GM19463 (cell line): Measurements from ENCODE around the gene MRTFA.
"Not testable (repeated sequence)": the region's sequence is repeated elsewhere in the genome, so short reads cannot be mapped to it uniquely, and the experiment has no call there.

Source experiments
- ATAC-seq: cut with Tn5 transposase; IDR thresholded peaks from one replicate; pipeline ENCODE4 v1.9.1; 2021; ENCODE audit warnings: mild to moderate bottlenecking, moderate library complexity; ENCODE audit not compliant: unreplicated experiment

The MRTFA gene

GRCh38 chr22:40526960-40527359 is 109.6 kb downstream of the MRTFA start:
- no peak for ATAC-seq

- no peak for ATAC-seq
Observed at GRCh38 chr22:40525250-40525884, 111.2 kb downstream of the MRTFA start.

- ATAC-seq: no peak
Observed at GRCh38 chr22:40524392-40525249, 111.9 kb downstream of the MRTFA start.

- ATAC-seq: no peak
Observed at GRCh38 chr22:40522141-40522540, 114.4 kb downstream of the MRTFA start.

GRCh38 chr22:40521046-40521445 is 115.5 kb downstream of the MRTFA start:
- ATAC-seq: no peak

- no peak for ATAC-seq
Observed at GRCh38 chr22:40520562-40520961, 116.0 kb downstream of the MRTFA start.

GRCh38 chr22:40519948-40520331 is 116.6 kb downstream of the MRTFA start:
- no peak for ATAC-seq

- peak; percentile 45 for ATAC-seq
Observed at GRCh38 chr22:40519284-40519947, 117.1 kb downstream of the MRTFA start.

GRCh38 chr22:40518840-40519239 is 117.7 kb downstream of the MRTFA start:
- no peak for ATAC-seq

GRCh38 chr22:40517631-40518030 is 118.9 kb downstream of the MRTFA start:
- ATAC-seq: no peak

- ATAC-seq: no peak
Observed at GRCh38 chr22:40516416-40516815, 120.1 kb downstream of the MRTFA start.

- no peak for ATAC-seq
Observed at GRCh38 chr22:40512426-40513136, 123.9 kb downstream of the MRTFA start.

GRCh38 chr22:40511604-40512003 is 124.9 kb downstream of the MRTFA start:
- no peak for ATAC-seq

- ATAC-seq: no peak
Observed at GRCh38 chr22:40510631-40511364, 125.7 kb downstream of the MRTFA start.

- ATAC-seq: no peak
Observed at GRCh38 chr22:40509401-40510134, 127.0 kb downstream of the MRTFA start.

GRCh38 chr22:40508046-40508445 is 128.5 kb downstream of the MRTFA start:
- not testable (repeated sequence) for ATAC-seq

GRCh38 chr22:40507491-40507890 is 129.0 kb downstream of the MRTFA start:
- no peak for ATAC-seq

- no peak for ATAC-seq
Observed at GRCh38 chr22:40506762-40507161, 129.8 kb downstream of the MRTFA start.

GRCh38 chr22:40504285-40505249 is 132.0 kb downstream of the MRTFA start:
- no peak for ATAC-seq
